ENCODE measurements around the gene IFT81. TPM values are rescaled to one million over a fixed set of nuclear protein-coding genes. Genes with fewer than 3 reads are reported as not detected.
"Not testable (repeated sequence)": the region's sequence is repeated elsewhere in the genome, so short reads cannot be mapped to it uniquely, and the experiment has no call there.

IFT81 gene
- total RNA-seq, 2 experiments from 2014 or later, result 3.5 TPM

GRCh38 chr12:110217996-110218674 is 94.0 kb downstream of the IFT81 start:
- ATAC-seq (no peak), DNase-seq (no peak)
- POLR2A ChIA-PET, result interaction anchor here (0.7 kb wide), 1 partner anchor 194 kb away, joined by 4 read pairs; no protein-coding TSS in a partner anchor
- Mint-ChIP-seq H3K4me1 (no peaks in the 10 kb centered on the region), H3K4me3 (no peak overlapping the region), H3K27ac (no peak overlapping the region), H3K9me3 (ENCODE audit: low read depth) (peaks cover 4% of the 10 kb centered on the region), H3K36me3 (ENCODE audit: low read depth) (no peaks in the 10 kb centered on the region), H3K27me3 (no peaks in the 10 kb centered on the region)
- intact Hi-C loops (cut with DNase I, micrococcal nuclease), result no loop called here
- CTCF ChIA-PET, result interaction anchor here (0.6 to 0.7 kb wide), 2 partner anchors 213 to 905 kb away, joined by 3 read pairs; no protein-coding TSS in a partner anchor

- CTCF ChIA-PET, result interaction anchor here (1.2 kb wide), 1 partner anchor 120 kb away, joined by 3 read pairs; no protein-coding TSS in a partner anchor
Observed at GRCh38 chr12:110222027-110222426, 97.9 kb downstream of the IFT81 start.

GRCh38 chr12:110222433-110222832 is 98.3 kb downstream of the IFT81 start:
- no peak for DNase-seq
- CTCF ChIA-PET, result interaction anchor here (1.2 kb wide), 1 partner anchor 120 kb away, joined by 3 read pairs; no protein-coding TSS in a partner anchor

More at GRCh38 chr12:110222027-110222426, 97.9 kb downstream of the IFT81 start:
- Mint-ChIP-seq H3K4me1 (no peaks in the 10 kb centered on the region), H3K36me3 (ENCODE audit: low read depth) (no peaks in the 10 kb centered on the region), H3K27ac (no peak overlapping the region), H3K4me3 (no peak overlapping the region), H3K9me3 (ENCODE audit: low read depth) (no peaks in the 10 kb centered on the region), H3K27me3 (no peaks in the 10 kb centered on the region)
- POLR2A ChIA-PET, result no interaction called here
- intact Hi-C loops (cut with DNase I, micrococcal nuclease), result no loop called here
- ATAC-seq, result no peak
- DNase-seq, result no peak

GRCh38 chr12:110223777-110224378 is 99.7 kb downstream of the IFT81 start:
- ChIA-PET CTCF (interaction anchor here (0.6 to 0.9 kb wide), 2 partner anchors 12 to 705 kb away, joined by 3 read pairs; no protein-coding TSS in a partner anchor), POLR2A (no interaction called here)
- Mint-ChIP-seq H3K4me1 (no peaks in the 10 kb centered on the region), H3K27me3 (no peaks in the 10 kb centered on the region), H3K27ac (no peak overlapping the region), H3K4me3 (no peak overlapping the region), H3K36me3 (ENCODE audit: low read depth) (no peaks in the 10 kb centered on the region), H3K9me3 (ENCODE audit: low read depth) (no peaks in the 10 kb centered on the region)
- ATAC-seq (no peak), DNase-seq (no peak)
- intact Hi-C loops (cut with DNase I, micrococcal nuclease), result no loop called here

More at GRCh38 chr12:110222433-110222832, 98.3 kb downstream of the IFT81 start:
- Mint-ChIP-seq H3K27me3 (no peaks in the 10 kb centered on the region), H3K4me3 (no peak overlapping the region), H3K27ac (no peak overlapping the region), H3K36me3 (ENCODE audit: low read depth) (no peaks in the 10 kb centered on the region), H3K9me3 (ENCODE audit: low read depth) (no peaks in the 10 kb centered on the region), H3K4me1 (no peaks in the 10 kb centered on the region)
- POLR2A ChIA-PET, result no interaction called here
- intact Hi-C loops (cut with DNase I, micrococcal nuclease), result no loop called here
- no peak for ATAC-seq

GRCh38 chr12:110224379-110225304 is 100.5 kb downstream of the IFT81 start:
- intact Hi-C loops (cut with DNase I, micrococcal nuclease), result no loop called here
- ATAC-seq (no peak), DNase-seq (no peak)
- ChIA-PET CTCF (interaction anchor here (0.6 to 0.7 kb wide), 2 partner anchors 81 to 706 kb away, joined by 3 read pairs; no protein-coding TSS in a partner anchor), POLR2A (no interaction called here)
- no peaks in the 10 kb centered on the region for H3K27me3 Mint-ChIP-seq
- H3K4me1 Mint-ChIP-seq, result no peaks in the 10 kb centered on the region
- H3K4me3 Mint-ChIP-seq, result no peak overlapping the region
- H3K9me3 Mint-ChIP-seq (ENCODE audit: low read depth), result no peaks in the 10 kb centered on the region
- H3K27ac Mint-ChIP-seq, result no peak overlapping the region
- H3K36me3 Mint-ChIP-seq (ENCODE audit: low read depth), result no peaks in the 10 kb centered on the region

- intact Hi-C loops (cut with DNase I, micrococcal nuclease), result no loop called here
- CTCF ChIA-PET, result interaction anchor here (1.2 to 1.7 kb wide), 3 partner anchors 17 to 204 kb away, joined by 4 to 6 read pairs (median 5); no protein-coding TSS in a partner anchor
- H3K27me3 Mint-ChIP-seq, result no peaks in the 10 kb centered on the region
- H3K27ac Mint-ChIP-seq, result no peak overlapping the region
- POLR2A ChIA-PET, result no interaction called here
- H3K4me1 Mint-ChIP-seq, result no peaks in the 10 kb centered on the region
- no peak for DNase-seq
- no peaks in the 10 kb centered on the region for H3K9me3 Mint-ChIP-seq (ENCODE audit: low read depth)
- H3K4me3 Mint-ChIP-seq, result no peak overlapping the region
- ATAC-seq, result no peak
- no peaks in the 10 kb centered on the region for H3K36me3 Mint-ChIP-seq (ENCODE audit: low read depth)
Observed at GRCh38 chr12:110227138-110227537, 103.0 kb downstream of the IFT81 start.

GRCh38 chr12:110228348-110228747 is 104.2 kb downstream of the IFT81 start:
- DNase-seq; H3K9me3 Mint-ChIP-seq (ENCODE audit: low read depth); H3K4me3 Mint-ChIP-seq; H3K27me3 Mint-ChIP-seq; H3K36me3 Mint-ChIP-seq (ENCODE audit: low read depth); H3K4me1 Mint-ChIP-seq; intact Hi-C loops (cut with DNase I, micrococcal nuclease); POLR2A ChIA-PET; ATAC-seq; H3K27ac Mint-ChIP-seq: not testable (repeated sequence)
- CTCF ChIA-PET, result interaction anchor here (0.7 kb wide), 1 partner anchor 112 kb away, joined by 4 read pairs; no protein-coding TSS in a partner anchor

- H3K4me3 Mint-ChIP-seq, result no peak overlapping the region
- H3K27ac Mint-ChIP-seq, result no peak overlapping the region
- intact Hi-C loops (cut with DNase I, micrococcal nuclease), result no loop called here
- POLR2A ChIA-PET, result no interaction called here
- CTCF ChIA-PET, result interaction anchor here (0.7 kb wide), 1 partner anchor 112 kb away, joined by 4 read pairs; no protein-coding TSS in a partner anchor
- H3K36me3 Mint-ChIP-seq (ENCODE audit: low read depth), result no peaks in the 10 kb centered on the region
- H3K9me3 Mint-ChIP-seq (ENCODE audit: low read depth), result no peaks in the 10 kb centered on the region
- DNase-seq (no peak), ATAC-seq (no peak)
- no peaks in the 10 kb centered on the region for H3K4me1 Mint-ChIP-seq
- no peaks in the 10 kb centered on the region for H3K27me3 Mint-ChIP-seq
Observed at GRCh38 chr12:110228756-110229155, 104.6 kb downstream of the IFT81 start.

GRCh38 chr12:110229409-110229808 is 105.3 kb downstream of the IFT81 start:
- H3K4me3 Mint-ChIP-seq, result no peak overlapping the region
- H3K36me3 Mint-ChIP-seq (ENCODE audit: low read depth), result no peaks in the 10 kb centered on the region
- H3K27ac Mint-ChIP-seq, result no peak overlapping the region
- no peaks in the 10 kb centered on the region for H3K4me1 Mint-ChIP-seq
- H3K27me3 Mint-ChIP-seq, result no peaks in the 10 kb centered on the region
- POLR2A ChIA-PET, result interaction anchor here (0.7 kb wide), 1 partner anchor 193 kb away, joined by 3 read pairs; no protein-coding TSS in a partner anchor
- ATAC-seq, result no peak
- CTCF ChIA-PET, result interaction anchor here (0.8 kb wide), 1 partner anchor 126 kb away, joined by 4 read pairs; no protein-coding TSS in a partner anchor
- intact Hi-C loops (cut with DNase I, micrococcal nuclease), result no loop called here
- DNase-seq, result no peak
- no peaks in the 10 kb centered on the region for H3K9me3 Mint-ChIP-seq (ENCODE audit: low read depth)

- Mint-ChIP-seq H3K27ac (no peak overlapping the region), H3K36me3 (ENCODE audit: low read depth) (no peaks in the 10 kb centered on the region), H3K4me1 (no peaks in the 10 kb centered on the region), H3K27me3 (no peaks in the 10 kb centered on the region), H3K4me3 (no peak overlapping the region), H3K9me3 (ENCODE audit: low read depth) (no peaks in the 10 kb centered on the region)
- intact Hi-C loops (cut with DNase I, micrococcal nuclease), result no loop called here
- ChIA-PET POLR2A (no interaction called here), CTCF (no interaction called here)
- ATAC-seq, result no peak
- no peak for DNase-seq
Observed at GRCh38 chr12:110230655-110231054, 106.5 kb downstream of the IFT81 start.

GRCh38 chr12:110233212-110233903 is 109.2 kb downstream of the IFT81 start:
- POLR2A ChIA-PET, result no interaction called here
- no peaks in the 10 kb centered on the region for H3K4me1 Mint-ChIP-seq

More at GRCh38 chr12:110233212-110233903, 109.2 kb downstream of the IFT81 start:
- ATAC-seq (no peak), DNase-seq (no peak)
- intact Hi-C loops (cut with DNase I, micrococcal nuclease), result no loop called here
- Mint-ChIP-seq H3K36me3 (ENCODE audit: low read depth) (no peaks in the 10 kb centered on the region), H3K27ac (no peak overlapping the region), H3K9me3 (ENCODE audit: low read depth) (no peaks in the 10 kb centered on the region), H3K27me3 (peaks cover 2% of the 10 kb centered on the region), H3K4me3 (no peak overlapping the region)
- CTCF ChIA-PET, result no interaction called here
